HG03095 (cell line): ENCODE data around the gene EFHD1.

ENCODE experiments used
- ATAC-seq: cut with Tn5 transposase; IDR thresholded peaks from one replicate; pipeline ENCODE4 v1.9.1; 2021; ENCODE audit warnings: moderate library complexity; ENCODE audit not compliant: unreplicated experiment

The EFHD1 gene

GRCh38 chr2:232633413-232634205, at the start of gene EFHD1:
TSS of gene EFHD1 (plus strand) at chr2:232633604. CDS start at chr2:232633705, 101 bp downstream.
- ATAC-seq = no peak

DNA sequence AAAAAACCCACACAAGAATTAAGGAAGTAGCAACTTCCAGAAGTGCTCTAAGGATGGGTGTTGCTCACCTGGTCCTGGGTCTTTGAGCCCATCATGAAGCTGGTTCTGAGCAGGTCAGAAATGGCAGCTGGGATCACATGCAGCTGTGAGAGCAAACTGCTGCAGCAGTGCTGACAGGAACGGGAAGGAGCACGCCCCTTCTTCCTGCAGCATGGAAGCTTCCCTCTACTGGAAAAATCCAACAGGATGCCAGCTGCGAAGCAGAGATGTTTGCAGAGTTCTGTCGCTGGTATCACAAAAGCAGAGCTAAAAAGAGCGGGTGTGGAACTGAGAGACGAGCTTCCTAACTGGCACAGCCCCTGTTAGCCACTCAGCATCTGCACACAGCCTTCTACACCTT, 49.2 kb upstream of the EFHD1 start:
- ATAC-seq = no peak

- ATAC-seq = no peak
Measured at GRCh38 chr2:232586943-232587505, 46.4 kb upstream of the EFHD1 start.

DNA sequence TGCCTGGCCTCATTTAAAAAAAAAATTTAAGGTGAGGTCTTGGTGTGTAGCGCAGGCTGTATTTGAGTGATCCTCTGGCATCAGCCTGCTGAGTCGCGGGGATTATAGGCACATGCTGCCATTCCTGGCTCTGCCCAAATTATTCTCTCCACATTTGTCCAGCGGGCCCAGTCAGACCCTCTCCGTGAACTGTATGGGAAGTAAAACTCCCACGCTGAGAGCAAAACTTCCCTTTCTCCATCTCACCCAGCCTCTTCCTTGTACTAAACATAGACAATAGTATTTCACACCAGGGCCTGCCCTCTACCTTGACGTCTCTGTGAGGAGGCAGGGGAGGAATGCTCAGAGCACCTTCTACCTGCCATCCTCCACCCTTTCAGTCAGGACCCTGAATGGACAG, 45.9 kb upstream of the EFHD1 start:
- no peak for ATAC-seq

GRCh38 chr2:232588031-232588430, 45.4 kb upstream of the EFHD1 start:
- no peak for ATAC-seq

DNA sequence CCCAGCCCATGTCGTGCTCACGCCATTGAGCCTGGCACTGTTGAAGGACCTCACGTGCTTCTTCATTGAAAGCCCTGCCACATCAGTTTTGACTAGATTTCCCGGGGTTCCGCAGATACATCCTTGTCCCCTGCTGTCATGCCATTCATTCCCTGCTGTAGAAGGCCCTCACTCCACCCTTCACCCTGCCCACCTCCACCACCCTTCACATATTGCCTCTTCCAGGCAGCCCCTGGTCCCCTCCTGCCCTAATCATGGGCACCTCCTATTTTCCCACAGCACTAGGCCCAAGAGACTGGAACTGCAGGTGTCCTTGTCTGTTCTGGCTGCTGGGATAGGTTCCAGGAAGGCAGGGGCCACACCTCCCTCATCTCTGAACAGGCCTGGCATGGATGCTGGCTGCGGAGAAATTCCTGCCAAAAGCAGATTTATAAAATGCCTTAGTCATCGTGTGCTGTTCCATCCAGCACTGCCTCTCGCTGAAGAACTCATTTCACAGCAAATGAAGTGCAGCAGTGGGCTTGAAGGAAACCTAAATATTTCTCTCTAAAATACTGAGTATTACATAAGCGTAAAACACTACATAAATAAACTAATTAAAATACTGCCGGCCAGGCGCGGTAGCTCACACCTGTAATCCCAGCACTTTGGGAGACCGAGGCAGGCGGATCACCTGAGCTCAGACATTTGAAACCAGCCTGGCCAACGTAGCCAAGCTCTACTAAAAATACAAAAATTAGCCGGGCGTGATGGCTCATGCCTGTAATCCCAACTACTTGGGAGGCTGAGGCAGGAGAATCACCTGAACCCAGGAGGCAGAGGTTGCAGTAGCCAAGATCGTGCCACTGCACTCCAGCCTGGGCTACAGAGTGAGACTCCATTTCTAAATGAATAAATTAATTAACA, 44.5 kb upstream of the EFHD1 start:
- ATAC-seq = no peak

GRCh38 chr2:232592772-232593395, 40.5 kb upstream of the EFHD1 start:
- ATAC-seq = no peak

DNA sequence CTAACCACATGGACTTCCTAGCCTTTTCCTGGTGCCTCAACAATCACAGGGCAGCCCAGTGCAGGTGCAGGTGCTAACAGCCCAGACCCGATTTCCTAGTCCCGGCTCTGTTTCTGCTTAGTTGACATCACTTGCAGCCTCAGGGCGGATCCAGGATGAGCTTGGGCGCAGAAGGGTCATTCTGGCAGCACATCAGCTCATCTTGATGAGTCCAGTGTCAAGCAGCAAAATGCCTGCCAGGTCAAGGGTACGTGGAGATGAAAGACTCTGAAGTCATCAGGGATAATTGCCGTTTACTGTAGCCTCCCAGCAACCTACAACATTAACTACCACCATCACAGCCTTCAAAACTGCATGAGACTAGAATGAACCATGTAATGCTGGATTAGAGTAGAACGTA, 39.4 kb upstream of the EFHD1 start:
- ATAC-seq = no peak

DNA sequence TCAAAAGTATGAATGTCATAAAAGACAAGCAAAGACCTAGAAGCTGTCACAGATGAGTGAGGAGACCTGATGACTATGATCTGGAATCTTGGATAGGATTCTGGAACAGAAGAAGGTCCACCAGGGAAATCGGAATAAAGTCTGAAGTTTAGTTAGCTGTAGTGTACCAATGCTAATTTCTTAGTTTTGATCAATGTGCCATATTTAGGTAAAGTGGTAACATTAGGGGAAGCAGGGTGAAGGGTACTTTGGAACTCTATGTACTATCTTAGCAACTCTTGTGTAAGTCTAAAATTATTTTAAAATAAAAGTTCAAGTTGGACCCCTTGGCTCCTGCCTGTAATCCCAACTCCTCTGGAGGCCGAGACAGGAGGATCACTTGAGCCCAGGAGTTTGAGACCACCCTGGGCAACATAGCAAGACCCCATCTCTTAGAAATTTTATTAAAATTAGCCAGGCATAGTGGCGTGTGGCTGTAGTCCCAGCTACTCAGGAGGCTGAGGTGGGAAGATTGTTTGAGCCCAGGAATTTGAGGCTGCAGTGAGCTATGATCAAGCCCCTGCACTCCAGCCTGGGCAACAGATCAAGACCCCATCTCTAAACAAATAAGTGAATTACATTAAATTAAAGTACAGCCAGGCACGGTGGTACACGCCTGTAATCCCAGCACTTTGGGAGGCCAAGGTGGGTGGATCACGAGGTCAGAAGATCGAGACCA, 35.9 kb upstream of the EFHD1 start:
- ATAC-seq = no peak

DNA sequence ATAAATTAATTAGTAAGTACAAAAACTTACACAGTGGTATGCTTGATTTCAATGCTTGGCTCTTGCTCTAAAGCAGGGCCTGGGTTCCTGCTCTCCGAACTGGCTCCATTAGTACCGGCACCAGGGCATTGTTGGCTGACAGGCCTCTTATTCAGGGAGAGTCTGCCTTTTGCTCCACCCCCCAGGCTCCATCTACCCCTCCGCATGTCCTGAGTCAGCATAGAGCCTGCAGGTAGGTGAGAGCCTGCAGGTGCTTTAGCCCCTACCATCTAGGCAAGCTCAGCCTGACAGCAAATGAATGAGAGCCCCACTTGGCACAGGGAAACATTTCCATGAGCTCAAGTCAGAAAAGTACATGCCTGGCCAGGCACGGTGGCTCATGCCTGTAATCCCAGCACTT, 35.1 kb upstream of the EFHD1 start:
- ATAC-seq = no peak

- ATAC-seq = no peak
Measured at GRCh38 chr2:232600053-232600773, 33.2 kb upstream of the EFHD1 start.

DNA sequence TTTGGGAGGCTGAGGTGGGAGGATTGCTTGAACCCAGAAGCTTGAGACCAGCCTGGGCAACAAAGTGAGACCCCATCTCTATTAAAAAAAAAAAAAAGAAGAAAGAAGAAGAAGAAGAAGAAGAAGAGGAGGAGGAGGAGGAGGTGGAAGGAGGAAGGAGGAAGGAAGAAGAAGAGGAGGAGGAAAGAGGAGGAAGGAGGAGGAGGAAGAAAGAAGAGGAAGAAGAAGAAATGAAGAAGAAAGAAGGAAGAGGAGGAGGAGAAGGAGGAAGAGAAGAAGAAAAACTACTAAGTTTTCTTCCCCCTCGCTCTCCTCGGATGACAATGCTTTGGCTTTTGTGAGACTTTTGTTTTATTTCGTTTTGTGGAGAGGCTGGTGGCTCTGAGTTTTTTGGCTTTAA, 30.1 kb upstream of the EFHD1 start:
- no peak for ATAC-seq

DNA sequence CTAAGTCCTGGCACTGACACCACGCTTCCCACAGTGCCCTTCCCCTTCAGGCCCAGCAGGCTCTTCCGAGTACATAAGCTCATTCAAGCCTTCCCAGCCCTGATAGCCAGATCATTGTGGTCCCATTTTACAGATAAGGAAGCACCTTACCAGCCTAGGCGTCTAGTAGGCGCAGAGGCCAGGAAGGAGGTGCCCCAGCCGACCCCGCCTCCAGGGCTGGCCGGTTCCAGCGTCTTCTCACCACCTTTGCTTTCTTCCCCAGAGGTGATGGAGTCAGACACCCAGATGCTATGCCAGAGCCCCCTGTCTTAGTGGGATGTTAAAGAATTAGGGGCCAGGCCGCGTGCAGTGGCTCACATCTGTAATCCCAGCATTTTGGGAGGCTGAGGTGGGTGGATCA, 28.9 kb upstream of the EFHD1 start:
- ATAC-seq = no peak

- no peak for ATAC-seq
Measured at GRCh38 chr2:232607011-232607410, 26.4 kb upstream of the EFHD1 start.

- no peak for ATAC-seq
Measured at GRCh38 chr2:232609607-232610006, 23.8 kb upstream of the EFHD1 start.

DNA sequence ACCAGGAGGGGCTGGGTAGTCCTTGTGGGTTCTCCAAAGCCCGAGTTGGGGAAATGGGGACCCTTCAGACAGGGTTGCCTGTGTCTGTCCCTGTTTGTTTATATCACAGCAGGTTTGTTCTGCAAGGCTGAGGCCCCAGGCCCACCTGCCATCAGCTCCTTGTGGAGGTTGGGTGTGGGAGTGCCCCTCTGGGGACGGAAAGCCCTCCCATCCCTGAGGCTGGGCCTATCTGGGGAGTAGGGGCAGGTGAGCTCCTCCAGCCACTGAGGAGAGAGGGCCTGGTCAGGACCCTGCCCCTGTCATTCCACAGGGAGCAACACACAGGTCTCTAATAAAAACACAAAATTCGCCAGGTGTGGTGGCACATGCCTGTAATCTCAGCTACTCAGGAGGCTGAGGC, 23.3 kb upstream of the EFHD1 start:
- ATAC-seq = no peak

DNA sequence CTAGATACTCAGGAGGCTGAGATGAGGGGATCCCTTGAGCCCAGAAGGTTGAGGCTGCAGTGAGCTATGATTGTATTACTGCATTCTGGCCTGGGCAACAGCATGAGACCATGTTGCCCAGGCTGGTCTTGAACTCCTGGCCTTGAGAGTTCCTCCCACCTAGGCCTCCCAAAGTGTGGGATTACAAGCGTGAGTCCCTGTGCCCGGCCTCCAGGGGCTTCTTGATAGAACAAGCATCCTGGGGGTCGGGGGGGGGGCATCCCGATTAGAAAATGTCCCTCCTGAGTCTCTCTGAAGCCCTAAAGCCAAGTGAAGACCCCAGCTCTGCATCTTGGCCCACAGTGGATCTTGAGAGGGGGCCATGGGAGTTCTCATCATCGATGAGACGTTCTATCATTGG, 22.3 kb upstream of the EFHD1 start:
- ATAC-seq = no peak

GRCh38 chr2:232611559-232612218, 21.7 kb upstream of the EFHD1 start:
- ATAC-seq = no peak

DNA sequence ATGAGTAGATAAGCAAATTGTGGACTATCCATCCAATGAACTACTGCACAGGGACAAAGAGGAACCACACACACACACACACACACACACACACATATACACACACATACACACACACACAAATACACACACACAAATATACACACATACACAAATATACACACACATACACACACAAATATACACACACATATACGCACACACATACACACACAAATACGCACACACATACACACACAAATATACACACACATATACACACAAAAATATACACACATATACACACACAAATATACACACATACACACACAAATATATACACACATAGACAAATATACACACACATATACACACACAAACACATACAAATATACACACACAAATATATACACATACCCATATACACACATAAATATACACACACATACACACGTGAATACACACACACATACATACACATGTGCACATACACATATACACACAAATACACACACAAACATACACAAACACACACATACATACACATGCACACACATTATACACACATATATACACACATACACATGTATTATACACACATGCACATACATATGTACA, 19.8 kb upstream of the EFHD1 start:
- ATAC-seq = no peak
